Fibroblast of lung (primary cell): ENCODE results near the gene CAST.

ENCODE experiments used
- EZH2 ChIP-seq: IDR thresholded peaks from 2 replicates; pipeline ENCODE4 v1.5.1; 2012; ENCODE audit warnings: low read length, control low read depth, mild to moderate bottlenecking; ENCODE audit errors: missing control alignments
- TF ChIP-seq, protein P1 (sequence below), 2 donors: IDR thresholded peaks in 1 of 2; conservative IDR thresholded peaks in 1 of 2; 1 replicate in 1 of 2; 2 replicates in 1 of 2; pipeline ENCODE4 v1.5.1; 2011 to 2012; ENCODE audit warnings: low read length in 2 of 2, control low read depth in 1 of 2, inconsistent platforms in 1 of 2, low read depth in 1 of 2, mild to moderate bottlenecking in 1 of 2

DNA sequence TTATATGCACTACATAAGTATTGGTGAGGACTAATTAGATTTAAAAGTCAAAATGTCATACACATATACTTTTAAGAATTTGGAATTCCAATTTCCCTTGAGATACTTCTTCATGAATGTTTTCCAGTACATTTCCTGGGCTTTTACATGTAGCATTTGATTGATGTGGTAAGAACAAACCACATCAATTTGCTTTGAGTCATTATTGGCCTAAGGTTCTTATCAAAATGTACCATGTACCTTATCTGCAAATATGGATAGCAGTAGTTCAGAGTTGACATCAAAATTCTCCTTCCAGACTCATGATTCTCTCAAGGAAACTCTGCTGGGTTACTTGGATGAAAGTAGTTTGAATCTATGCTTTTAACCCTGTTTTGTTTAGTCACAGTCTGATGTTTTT, 2.5 kb downstream of the CAST start:
- TF ChIP-seq, protein P1, sequence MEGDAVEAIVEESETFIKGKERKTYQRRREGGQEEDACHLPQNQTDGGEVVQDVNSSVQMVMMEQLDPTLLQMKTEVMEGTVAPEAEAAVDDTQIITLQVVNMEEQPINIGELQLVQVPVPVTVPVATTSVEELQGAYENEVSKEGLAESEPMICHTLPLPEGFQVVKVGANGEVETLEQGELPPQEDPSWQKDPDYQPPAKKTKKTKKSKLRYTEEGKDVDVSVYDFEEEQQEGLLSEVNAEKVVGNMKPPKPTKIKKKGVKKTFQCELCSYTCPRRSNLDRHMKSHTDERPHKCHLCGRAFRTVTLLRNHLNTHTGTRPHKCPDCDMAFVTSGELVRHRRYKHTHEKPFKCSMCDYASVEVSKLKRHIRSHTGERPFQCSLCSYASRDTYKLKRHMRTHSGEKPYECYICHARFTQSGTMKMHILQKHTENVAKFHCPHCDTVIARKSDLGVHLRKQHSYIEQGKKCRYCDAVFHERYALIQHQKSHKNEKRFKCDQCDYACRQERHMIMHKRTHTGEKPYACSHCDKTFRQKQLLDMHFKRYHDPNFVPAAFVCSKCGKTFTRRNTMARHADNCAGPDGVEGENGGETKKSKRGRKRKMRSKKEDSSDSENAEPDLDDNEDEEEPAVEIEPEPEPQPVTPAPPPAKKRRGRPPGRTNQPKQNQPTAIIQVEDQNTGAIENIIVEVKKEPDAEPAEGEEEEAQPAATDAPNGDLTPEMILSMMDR (conservative IDR thresholded peaks at IDR 0.05 in 1 of 2, IDR thresholded peaks at IDR 0.05 in 1 of 2; ENCODE audit: low read depth in 1 of 2, low read length in 2 of 2), result no peak
- TF ChIP-seq EZH2, result no peak
